KOPT-K1 (cell line): ENCODE measurements around the gene COBL.

Experiments
- H3K27ac ChIP-seq: fragments of 200-600 bp; sonication (generic); 2 replicates; pipeline ENCODE4 v1.5.1; 2016; ENCODE audit warnings: antibody characterized with exemption, mild to moderate bottlenecking, low read depth, low read length; ENCODE audit not compliant: poor library complexity, severe bottlenecking
- H3K36me3 ChIP-seq: fragments of 200-600 bp; sonication (generic); 2 replicates; pipeline ENCODE4 v1.5.1; 2017; ENCODE audit warnings: antibody characterized with exemption, mild to moderate bottlenecking, low read length, moderate library complexity; ENCODE audit not compliant: insufficient read depth
- H3K9me3 ChIP-seq: fragments of 200-600 bp; sonication (generic); 2 replicates; pipeline ENCODE4 v1.5.1; 2017; ENCODE audit warnings: antibody characterized with exemption, low read length, mild to moderate bottlenecking; ENCODE audit not compliant: insufficient read depth, poor library complexity, severe bottlenecking

The COBL gene

DNA sequence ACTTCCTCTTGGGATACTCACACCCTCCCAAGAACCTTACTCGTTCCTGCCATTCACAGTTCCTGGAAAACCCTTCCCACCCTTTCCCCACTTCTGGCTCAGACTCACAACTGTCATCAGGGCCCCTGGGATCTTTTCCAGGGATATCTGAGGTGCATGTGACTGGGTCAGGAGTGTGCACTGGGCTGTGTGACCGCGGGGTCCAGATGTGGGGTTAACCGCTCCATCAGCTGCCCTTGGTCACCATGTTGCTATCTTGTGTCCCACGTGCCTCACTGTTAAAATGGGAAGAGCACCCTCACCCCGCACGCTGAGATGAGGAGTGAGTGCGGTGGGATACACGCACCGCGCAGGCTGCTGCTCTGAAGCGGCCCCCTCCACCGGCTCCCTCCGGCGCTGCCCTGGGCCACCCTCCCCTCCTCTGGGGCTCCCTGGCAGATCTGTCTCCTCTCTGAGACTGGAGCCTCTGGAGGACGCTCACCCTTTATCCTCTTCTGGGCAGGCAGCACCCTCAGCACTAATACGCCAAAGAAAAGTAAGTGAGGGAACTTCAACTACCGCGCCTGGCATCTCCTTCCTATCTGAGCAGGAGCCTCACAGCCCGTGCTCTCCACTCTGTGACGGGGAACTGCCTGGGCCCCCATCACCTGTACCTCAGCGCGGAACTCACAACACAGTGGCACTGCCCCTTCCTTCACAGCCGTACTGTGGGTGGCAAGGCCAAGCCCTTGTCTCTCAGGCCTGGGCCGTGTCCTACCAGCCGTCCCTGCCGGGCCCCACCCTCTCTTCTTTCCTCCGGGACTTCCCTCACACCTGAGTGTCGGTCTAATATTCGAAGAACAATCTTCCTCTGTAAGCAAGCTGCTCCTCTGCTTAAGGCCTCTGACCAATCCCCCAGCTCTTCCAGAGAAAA lies 15.6 kb downstream of the COBL start:
- Histone ChIP-seq H3K36me3 (no peaks in the 10 kb centered on the region), H3K9me3 (no peaks in the 10 kb centered on the region), H3K27ac (no peak overlapping the region)

DNA sequence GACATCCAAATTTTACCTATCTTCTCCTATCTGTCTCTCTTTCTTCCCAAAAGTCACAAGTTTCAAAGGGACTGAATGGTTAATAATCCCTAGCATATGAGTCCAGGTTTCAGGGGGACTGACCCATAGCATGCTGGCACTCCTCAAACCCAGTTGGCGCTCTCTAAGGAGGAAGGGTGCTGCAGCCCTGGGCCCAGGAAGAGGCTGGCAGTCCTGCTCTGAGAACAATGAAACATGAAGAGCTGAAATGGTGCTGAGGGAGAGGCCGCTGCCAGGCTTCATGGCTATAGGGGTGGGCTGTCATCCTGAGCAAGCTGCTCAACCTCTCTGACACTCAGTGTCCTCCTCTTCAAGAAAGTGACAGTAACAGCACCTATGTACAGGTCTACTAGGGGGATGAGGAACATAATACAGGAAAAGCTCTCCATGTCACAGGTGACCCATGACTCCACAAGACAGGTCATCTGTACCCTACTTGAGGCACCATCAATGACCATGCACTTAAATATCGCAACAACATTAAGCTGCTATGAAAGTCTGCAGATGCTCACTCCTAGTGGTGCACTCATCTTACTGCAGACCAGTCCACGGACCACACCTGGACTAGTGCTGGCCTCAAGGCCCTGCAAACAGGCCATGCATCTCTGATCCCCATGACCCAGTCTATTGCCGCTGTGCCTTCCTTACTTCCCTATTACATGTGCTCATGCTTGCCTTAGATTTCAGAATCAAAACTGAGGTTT lies 17.0 kb downstream of the COBL start:
- H3K36me3 ChIP-seq: no peaks in the 10 kb centered on the region
- H3K27ac ChIP-seq: no peak overlapping the region
- no peaks in the 10 kb centered on the region for H3K9me3 ChIP-seq

DNA sequence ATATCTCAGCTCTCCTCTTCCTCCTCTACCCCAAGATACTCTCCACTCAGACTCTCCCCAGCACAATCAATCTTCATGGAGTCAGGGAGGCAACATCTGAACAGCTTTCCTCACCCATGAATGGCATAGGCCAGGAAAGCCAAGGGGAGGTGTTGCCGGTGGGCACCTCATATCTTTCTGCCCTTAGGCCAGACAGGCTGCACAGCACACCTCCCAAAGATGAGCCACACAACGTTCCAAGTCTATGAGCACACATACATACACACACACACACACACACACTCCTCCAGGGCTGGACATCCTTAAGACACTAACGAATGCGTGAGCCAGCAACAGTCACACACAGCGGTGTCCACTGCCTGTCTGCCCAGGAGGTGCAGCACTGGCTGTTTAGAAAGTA lies 17.7 kb downstream of the COBL start:
- Histone ChIP-seq H3K27ac (no peak overlapping the region), H3K9me3 (no peaks in the 10 kb centered on the region), H3K36me3 (no peaks in the 10 kb centered on the region)

DNA sequence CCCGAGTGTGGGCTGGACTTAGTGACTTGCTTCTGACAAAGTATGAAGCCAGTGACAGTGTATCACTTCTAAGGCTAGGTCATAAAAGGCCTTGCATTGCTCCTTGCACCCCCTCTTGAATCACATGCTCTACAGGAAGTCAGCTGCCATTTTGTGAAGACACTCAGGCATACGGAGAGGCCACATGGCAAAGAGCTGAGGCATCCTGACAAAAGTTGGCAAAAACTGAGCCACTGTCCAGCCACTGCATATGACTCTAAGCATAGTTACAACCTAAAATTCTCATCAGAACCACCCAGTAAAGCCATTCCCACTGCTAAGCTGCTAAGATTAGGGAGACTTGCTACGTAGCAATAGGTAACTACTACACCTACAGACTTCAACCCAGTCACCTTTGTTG lies 18.6 kb downstream of the COBL start:
- Histone ChIP-seq H3K36me3 (no peaks in the 10 kb centered on the region), H3K9me3 (no peaks in the 10 kb centered on the region), H3K27ac (no peak overlapping the region)

DNA sequence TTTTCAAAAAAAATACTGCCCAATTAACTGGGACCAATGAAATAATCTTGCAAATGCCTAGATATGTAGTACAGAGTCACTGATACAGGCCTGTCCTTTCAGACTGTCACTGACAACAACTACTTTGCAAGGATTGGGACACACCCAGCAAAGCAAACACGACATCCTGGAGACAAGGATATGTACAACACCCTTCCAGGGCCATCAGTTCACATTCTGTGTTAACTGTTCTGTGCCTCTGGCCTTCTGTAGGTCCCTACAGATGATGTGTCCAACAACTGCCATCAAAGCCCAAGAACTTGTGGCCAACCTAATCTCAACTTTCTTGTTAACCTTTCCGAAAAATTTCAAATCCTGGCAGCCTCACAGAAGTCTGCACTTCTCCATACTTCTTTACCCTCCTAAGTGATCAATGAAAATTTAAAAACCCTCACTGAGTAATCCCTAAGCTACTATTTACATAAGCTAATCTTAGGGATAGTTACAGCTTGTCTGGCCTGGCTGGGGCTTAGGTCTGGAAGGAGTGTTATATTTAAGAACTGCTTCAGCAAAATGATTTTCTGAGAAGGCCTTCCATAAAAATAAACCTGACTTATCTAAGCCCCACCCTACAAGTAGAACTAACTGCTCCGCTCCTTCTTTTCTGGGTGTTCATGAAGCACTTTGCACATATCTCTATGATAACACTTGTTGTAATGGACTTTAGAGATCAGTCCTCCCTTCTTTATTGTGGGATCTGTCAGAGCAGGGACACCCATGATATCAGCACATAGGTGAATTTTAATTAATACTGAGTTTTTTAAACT lies 21.0 kb downstream of the COBL start:
- Histone ChIP-seq H3K27ac (no peak overlapping the region), H3K36me3 (no peaks in the 10 kb centered on the region), H3K9me3 (no peaks in the 10 kb centered on the region)

DNA sequence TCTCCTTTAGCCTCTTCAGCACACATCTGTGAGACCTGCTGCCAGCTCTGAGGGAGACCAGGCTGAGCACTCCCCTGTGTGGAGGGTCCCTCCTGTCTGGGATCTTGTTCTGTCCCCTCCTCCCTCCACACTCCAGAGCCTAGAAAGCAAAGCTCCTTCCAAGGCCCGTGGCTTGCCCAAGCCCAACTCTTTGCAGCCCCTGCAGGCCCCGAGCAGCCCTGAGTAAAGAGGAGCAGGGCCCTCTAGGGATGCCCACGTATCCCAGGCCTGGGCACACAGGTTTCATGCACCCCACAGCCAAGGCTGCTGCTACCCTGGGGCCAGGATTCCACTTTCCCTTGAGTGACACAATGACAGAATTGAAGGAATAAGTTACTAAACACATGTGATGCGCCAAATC lies 24.0 kb downstream of the COBL start:
- Histone ChIP-seq H3K36me3 (no peaks in the 10 kb centered on the region), H3K27ac (no peak overlapping the region), H3K9me3 (no peaks in the 10 kb centered on the region)

DNA sequence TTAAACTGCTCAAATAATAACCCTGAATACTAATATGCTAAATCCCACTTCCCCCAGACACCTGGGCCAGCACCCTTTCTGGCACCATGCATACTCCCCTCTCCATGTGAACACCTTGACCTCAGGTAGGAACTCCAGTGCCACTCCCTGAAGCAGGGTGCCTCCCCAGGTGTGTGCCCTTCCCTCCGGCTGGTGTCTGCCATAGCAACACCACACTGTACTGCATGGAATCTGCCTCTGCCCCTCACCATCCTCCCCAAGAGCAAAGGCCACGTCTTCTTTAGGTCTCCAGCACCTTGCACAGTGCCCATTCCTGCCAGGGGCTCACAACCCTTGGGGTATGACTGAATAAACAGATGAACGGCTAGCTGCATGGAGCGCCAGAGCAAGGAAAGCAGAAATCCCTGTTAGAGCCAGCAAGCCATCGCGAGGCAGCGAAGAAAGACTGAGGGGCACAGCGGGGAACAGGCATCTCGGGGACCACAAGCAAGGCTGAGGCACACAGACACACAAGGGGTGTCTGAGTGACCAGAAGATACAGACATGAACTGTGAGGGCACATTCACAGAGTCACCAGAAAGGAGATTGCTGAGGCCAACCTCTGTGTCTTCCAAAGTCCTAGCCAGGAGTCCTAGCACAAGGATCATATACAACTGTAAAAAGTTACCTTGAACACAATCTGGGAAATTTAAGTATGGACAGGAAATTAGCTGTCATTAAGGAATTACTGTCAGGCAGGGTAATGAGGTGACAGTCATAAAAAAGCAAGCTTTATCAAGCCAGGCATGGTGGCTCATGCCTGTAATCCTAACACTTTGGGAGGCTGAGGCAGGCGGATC lies 25.7 kb downstream of the COBL start:
- Histone ChIP-seq H3K36me3 (no peaks in the 10 kb centered on the region), H3K9me3 (no peaks in the 10 kb centered on the region), H3K27ac (no peak overlapping the region)

DNA sequence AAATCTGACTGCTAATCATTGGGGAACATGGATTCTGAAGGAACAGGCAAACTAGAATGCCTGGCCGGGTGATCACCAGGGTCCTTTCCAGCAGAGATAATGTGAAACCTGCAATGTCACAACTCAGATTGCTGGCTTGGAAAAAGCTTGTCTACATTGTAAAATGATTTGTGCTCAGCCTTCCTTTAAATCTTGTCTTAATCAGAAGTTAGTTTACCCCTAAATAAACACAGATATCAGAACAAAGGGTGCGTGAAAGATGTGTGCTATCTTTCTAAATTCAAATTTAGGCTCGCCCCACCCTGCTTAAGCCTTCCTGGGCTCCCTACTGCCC lies 26.3 kb downstream of the COBL start:
- Histone ChIP-seq H3K27ac (no peak overlapping the region), H3K36me3 (no peaks in the 10 kb centered on the region), H3K9me3 (no peaks in the 10 kb centered on the region)

DNA sequence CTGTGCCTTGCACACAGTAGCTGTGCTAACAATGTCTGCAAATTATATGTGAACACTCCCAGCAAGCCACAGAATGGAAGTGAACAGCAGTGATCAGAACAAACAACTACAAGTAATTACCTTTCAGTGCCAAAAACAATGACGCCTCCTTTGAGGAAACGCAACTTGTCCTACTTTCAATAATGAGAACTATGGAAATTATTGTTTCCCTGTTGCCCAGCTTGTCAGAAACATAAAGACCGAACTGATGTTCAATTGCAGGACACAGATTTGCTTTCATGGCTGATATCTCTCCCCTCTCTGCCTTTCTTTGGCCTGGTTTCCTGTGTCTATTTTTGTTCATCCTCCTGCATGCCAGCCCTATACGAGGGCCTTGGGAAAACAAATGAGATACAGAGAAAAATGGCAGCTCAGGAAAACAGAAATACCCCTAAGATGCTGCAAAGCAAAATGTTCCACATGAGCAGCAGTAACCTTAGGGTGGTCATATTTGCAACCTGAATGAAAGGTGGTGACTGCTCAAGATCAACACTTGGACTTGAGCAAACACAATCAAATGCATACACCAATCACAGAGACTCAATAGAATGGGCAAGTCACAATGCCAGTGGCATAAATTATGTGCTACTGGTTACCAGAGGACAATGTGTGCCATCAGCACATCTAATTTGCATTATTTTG lies 26.8 kb downstream of the COBL start:
- Histone ChIP-seq H3K9me3 (no peaks in the 10 kb centered on the region), H3K36me3 (no peaks in the 10 kb centered on the region), H3K27ac (no peak overlapping the region)

DNA sequence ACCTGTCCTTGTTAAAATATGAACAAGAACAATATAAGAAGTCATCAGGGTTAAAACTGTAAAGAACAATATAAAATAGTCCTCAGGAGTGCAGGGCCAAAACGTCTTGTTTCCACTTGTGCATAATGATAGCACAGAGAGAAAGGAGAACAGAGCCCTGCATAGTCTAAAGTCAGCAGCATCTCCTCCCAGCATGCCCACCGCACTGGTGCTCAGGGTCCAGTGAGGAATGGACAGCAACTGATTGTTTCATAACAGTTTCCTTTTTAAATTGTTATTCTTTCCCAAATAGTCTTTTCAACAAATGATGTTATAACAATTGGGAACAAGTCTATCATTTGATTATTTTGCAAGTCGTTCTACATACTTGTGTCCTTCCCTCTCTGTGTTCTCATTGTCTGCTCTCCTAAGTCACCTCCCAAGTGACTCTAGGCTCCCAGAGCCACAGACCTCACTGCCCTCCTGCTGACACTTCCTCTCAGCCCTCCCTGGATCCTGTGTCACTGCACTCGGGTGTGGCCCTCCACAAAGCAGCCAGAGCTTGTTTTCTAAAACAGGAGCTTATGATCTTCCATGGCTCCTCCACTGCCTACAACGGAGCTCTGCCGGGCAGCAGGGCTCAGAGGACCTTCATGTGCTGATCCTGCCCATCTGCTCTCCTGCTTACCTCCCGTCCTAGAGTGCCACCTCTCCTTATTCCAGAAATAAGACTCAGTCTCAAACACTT lies 27.6 kb downstream of the COBL start:
- H3K9me3 ChIP-seq: no peaks in the 10 kb centered on the region
- no peaks in the 10 kb centered on the region for H3K36me3 ChIP-seq
- H3K27ac ChIP-seq: no peak overlapping the region

DNA sequence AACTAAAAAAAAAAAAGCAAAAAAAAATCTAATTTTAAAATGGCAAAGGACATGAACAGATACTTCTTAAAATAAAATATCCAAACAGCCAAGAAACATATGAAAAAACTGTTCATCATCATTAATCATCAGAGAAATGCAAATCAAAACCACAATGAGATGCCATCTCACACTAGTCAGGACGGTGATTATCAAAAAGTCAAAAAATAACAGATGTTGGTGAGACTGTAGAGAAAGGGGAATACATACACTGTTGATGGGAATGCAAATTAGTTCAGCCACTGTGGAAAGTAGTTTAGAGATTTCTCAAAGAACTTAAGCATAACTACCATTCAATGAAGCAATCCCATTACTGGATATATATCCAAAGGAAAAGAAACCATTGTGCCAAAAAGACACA lies 30.2 kb downstream of the COBL start:
- Histone ChIP-seq H3K36me3 (no peaks in the 10 kb centered on the region), H3K27ac (no peak overlapping the region), H3K9me3 (no peaks in the 10 kb centered on the region)

DNA sequence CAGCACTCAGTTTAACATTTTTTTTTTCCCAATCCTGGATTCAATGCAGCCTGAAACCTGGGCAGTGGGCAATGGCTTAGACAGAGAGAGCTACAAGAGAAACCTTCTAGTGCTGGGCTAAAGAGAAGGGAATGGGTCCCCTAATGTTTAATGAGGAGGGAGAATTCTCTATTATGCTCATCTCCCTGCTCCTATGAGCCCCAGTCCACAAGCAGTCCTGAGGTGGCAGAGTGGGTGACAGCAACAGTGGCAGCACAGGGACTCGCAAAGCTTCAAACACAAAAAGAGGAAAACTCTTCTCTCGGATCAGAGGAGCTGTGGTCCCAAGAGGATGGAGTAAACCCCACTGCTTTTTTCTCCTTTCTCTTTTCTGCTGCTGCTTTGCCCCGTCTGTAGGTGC lies 36.5 kb downstream of the COBL start:
- H3K9me3 ChIP-seq: no peaks in the 10 kb centered on the region
- no peak overlapping the region for H3K27ac ChIP-seq
- no peaks in the 10 kb centered on the region for H3K36me3 ChIP-seq

DNA sequence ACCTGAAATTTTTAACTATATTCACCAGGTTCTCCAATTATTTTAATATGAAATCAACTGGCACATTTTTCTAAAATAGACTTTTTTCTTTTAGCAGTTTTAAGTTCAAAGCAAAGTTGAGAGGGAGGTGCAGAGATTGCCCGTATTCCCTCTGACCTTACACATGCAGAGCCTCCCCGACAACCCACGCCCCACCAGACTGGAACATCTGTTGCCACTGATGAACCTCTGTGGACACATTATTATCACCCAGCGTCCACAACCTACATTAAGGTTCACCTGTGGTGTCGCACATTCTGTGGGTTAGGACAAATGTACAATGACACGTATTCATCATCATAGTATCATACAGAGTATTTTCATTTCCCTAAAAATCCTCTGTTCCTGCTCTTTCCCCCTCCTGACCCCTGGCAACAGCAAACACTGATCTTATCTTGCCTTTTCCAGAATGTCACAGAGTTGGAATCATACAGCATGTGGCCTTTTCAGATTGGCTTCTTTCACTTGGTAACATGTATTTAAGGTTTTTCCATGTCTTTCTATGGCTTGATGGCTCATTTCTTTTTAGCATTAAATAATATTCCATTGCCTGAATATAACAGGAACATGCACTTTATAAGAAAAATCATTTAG lies 37.1 kb downstream of the COBL start:
- Histone ChIP-seq H3K36me3 (no peaks in the 10 kb centered on the region), H3K27ac (no peak overlapping the region), H3K9me3 (no peaks in the 10 kb centered on the region)
